Left renal pelvis (tissue), 4 donors: ENCODE data around the gene PLAU. TPM values are rescaled to one million over a fixed set of nuclear protein-coding genes. Genes with fewer than 3 reads are reported as not detected.
A peak's percentile ranks its signal among the peaks of the same experiment; 100 is the strongest.
"Not testable (repeated sequence)": the region's sequence is repeated elsewhere in the genome, so short reads cannot be mapped to it uniquely, and the experiment has no call there.

ENCODE experiments used
- DNase-seq, 4 donors: peaks; one replicate each; pipeline ENCODE4 v3.0.0-alpha.2; 2013; ENCODE audit warnings: low read depth in 4 of 4, low spot score in 3 of 4
- polyA plus RNA-seq, 4 donors: library from polyadenylated mRNA; unstranded; fragments of 120-200 nt; gene quantifications; one replicate each; pipeline ENCODE4 v1.2.1, GENCODE V29; 2013; ENCODE audit not compliant: insufficient read length in 4 of 4

PLAU gene
- polyA plus RNA-seq, 4 donors, result 10.7 to 29.5 (median 21.5) TPM

DNA sequence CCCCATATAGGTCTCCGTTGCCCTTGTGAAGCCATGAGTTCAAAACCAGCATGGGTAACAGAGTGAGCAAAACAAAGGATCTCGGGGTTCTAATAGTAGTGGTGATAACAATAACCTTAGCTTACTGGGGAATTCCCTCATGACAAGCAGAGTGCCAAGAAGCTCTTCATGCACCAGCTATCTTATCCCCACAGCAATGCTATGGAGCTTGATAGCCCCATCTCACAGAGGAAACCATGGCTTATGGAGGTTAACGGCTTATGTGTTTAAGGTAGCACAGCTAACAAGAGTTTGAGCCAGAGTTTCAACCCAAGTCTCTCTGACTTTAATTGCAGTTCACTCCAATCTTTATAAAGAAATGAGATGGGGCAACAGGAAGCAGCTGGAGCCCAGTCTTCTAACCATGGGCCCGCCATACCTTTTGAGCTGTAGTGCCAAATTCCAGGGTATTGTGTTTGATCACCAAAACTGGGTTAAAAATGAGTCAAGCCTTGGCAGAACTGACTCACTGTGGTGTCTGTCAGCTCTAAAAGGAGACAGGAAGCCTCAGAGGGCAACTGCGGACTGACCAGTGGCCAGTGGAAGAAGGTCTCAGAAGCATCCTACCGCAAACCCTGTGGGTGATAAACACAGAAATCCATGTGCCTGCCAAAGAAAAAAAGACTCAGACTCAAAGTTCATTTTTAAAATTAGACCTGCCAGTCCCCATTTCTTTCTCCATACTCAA is 16.5 kb upstream of the PLAU start:
- no peak for DNase-seq

DNA sequence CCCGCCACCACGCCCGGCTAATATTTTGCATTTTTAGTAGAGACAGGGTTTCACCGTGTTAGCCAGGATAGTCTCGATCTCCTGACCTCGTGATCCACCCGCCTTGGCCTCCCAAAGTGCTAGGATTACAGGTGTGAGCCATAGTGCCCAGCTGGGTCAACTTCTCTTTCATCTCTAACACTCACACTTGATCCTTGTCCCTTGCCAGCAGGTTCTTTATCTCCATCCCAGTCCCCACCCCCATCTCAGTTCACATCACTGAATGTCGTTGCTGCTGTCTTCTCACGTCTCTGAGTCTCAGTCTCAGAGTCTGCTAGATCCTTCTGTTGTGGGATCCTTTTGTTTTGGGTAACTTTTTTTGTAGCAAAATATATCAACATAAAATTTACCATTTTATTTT is 15.6 kb upstream of the PLAU start:
- DNase-seq, result not testable (repeated sequence)

DNA sequence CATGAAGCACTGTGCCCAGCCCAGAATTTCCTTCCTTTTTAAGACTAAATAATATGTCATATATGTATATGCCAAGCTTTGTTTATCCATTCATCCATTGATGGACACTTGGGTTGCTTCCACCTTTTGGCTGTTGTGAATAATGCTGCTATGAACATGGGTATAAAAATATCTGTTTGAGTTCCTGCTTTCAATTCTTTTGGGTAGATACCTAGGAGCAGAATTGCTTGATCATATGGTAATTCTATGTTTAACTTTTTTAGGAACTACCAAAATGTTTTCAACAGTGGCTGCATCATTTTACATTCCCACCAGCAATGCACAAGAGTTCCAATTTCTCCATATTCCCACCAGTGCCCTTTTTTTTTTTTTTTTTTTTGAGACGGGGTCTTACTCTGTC is 13.2 kb upstream of the PLAU start:
- DNase-seq, result no peak

DNA sequence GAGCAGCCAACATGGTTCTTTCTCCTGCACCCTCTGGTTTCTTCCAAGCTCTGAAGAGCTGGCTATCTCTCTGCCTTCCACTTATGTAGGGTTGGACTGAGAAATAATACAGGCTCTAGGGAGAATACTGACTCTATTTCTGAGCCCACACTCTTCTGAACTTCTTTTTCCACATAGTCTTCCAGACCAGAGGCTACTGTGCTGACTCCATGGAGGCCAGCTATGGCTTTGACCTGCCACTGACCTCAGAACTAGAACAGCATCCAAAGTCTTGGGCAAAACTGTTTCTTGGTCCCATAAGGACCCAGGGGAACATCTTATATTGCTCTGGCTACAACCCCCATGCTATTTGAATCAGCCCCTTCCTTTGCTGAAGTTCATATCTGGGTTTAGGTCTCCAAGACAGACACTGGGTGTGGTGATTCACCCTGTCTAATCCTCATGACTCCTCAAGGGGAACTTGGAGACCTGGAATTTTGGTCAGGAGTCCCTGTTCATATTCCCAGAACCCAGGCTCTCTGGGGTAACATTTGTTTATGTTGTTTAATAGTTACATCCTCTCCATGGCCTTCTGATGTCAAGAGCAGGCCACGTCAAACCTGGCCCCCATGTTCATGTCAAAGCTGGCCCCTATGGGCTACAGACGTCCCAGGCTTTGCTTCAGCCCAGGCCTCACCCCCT is 12.1 kb upstream of the PLAU start:
- DNase-seq, result no peak

DNA sequence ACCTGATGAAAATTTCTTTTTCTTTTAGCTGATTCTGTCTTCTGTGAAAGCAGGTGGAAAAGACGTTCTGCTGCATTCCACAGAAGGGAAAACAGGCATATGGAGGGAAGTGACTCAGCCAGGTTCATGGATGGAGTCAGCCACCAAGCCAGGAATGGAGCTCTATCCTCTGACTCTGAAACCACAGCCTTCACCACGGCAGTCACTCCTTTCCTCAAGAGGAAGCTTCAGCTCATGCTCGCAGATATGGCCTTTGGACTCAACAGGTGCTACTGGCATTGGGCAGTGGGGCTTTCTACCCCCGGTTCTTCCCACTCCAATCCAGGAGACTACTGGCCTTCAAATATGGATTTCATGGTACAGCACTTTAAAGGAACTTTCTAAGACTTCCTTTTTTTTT is 11.5 kb upstream of the PLAU start:
- no peak for DNase-seq

DNA sequence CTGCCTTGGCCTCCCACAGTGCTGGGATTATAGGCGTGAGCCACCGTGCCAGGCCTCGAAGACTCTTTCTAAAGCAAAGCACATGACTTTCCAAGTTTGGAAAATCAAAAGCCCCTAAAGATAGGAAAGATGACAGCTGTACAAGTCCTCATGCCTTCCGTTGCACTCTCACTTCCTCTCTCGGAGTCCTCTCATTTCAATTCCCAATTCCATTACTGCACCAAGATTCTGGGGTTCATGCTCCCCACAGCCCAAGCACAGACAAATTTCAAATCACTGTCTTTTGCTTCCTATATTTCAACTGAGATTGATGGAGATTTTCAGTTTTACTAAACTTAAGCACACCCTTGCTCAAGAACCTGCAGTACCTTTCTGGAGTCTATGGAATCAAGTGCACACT is 10.9 kb upstream of the PLAU start:
- DNase-seq, result no peak

DNA sequence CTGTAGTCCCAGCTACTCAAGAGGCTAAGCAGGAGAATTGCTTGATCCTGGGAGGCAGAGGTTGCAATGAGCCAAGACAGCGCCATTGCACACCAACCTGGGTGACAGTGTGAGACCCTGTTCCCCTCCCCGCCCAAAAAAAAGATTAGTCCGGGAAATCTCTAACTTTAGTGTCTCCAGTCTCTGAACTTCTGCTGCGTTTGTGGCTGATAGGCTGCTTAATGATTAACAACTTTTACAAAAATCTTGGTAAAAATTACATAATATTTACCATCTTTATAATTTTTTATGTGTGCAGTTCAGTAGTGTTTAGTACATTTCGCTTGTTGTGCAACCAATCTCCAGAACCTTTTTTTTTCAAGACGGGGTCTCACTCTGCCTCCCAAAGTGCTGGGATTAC is 9.7 kb upstream of the PLAU start:
- DNase-seq, result no peak

DNA sequence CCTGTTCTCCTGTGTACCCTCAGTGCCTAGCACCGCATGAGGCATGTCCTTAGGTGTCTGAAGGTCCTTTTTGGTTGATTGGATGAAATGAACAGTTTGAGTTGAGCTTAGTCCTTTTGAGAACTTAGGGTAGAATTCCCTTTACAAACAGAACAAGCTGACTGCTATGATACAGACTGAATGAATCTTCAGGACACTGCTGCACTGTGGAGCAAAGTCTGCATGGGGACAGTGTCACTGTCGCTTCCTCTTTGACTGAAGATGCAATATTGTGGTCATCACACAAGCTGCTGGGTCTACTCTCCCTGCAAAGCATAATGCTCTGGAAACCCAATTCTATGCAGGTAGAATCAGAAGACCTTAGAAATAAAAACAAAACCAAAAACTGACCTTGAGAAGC is 8.6 kb upstream of the PLAU start:
- no peak for DNase-seq

DNA sequence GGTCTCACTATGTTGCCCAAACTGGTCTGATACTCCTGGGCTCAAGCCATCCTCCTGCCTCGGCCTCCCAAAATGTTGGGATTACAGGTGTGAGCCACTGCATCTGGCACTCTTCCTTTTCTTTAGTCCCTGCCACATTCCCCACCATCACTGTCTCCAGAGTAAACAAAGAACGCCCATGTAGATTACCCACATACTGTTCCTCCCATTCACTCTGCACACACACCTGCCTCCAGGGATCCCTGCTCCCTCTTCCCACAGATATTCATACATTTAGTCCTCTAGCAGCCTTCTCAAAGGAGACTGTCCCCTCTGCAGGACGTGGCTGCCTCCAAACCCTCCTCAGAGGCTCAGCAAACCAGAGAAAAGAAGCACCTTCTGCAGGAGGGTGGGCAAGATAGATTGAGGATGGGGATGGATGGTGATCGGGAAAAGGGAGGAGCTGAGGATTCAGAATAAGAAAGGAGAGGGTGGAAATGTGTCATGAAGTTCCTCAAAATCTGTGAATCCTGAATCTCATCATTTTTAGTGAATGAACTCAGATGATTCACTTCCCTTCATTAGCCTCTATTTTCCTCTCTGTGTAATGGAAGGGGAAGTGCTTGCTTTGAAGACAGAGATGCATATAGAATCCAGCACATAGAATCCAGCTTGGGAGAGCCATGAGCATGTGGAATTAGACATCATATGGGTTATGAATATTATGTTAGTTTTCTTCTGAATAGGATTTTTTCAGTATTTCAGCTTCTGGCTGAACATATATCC is 5.5 kb upstream of the PLAU start:
- DNase-seq, result no peak

DNA sequence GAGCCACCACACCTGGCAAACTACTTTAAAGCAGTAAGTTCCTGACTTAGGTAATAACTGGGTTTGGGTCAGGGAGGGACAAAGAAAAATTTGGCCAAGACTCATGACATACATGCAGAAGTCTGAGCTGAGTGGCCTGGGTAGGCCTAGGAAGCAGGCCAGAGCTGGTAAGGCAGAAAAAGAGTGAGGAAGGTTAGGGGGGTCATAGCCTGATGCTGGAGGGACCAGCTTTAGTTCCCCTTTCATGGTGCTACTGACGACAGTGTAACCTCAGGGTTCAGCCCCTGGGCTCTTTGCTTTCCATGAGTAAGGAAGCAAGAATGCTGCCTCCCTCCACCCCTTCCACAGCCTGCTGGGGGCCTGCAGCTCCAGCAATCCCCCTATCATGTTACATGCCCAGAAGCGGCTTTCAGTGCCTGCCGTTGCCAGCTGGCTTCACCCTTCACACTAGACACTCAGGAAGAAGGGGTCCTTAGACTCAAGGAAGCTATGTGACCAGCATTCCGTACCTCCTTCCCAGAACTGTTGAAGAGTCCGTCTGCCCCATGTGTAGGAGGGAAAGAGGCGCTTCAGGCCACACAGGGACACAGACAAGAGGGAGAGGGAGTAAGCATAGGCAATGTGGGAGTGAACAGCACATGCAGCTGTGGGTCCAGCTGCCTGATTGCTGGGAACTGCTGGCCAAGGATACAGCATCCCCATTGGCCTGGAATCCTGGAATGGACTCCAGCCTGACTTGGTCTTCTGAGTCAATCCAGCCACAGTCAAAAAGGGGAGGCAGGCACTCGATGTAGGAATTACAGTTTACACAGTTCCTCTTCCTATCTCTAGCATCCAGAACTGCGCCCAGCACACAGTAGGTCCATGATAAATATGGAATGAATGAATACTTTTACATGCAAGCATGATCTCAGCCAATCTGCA is 4.1 kb upstream of the PLAU start:
- DNase-seq, result peak in 3 of 4 donors; percentile 65 to 70 (median 66)

DNA sequence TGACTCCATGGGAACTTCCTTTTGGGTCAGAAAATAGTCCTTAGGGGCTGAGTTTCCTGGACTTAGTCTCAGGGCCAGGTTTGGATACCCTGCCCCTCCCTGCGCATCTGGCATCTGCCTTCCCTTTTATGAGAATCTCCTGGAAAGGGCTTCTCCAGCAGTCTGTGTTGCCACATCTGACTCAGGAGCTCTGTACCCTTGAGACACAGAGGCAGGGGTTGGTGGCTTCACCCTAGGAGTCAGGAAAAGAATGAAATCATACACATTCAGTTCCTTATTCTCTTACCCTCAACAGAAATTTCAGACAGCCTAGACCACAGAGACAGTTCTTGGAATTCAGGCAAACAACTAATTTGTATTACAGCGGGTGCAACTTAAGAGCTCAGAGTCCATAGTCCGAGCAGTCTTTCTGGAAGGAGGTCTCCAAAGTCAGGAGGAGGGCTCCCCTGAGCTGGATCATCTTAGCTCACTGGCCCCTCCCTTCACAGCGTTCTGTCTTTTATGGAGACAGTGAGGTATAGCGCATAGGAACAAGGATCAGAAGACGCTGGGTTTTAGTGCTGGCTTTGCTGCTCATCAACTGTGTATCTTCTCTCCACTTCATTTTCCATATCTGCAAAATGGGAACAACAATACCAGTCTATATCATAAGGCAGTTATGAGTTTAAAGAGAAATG is 3.0 kb upstream of the PLAU start:
- no peak for DNase-seq

DNA sequence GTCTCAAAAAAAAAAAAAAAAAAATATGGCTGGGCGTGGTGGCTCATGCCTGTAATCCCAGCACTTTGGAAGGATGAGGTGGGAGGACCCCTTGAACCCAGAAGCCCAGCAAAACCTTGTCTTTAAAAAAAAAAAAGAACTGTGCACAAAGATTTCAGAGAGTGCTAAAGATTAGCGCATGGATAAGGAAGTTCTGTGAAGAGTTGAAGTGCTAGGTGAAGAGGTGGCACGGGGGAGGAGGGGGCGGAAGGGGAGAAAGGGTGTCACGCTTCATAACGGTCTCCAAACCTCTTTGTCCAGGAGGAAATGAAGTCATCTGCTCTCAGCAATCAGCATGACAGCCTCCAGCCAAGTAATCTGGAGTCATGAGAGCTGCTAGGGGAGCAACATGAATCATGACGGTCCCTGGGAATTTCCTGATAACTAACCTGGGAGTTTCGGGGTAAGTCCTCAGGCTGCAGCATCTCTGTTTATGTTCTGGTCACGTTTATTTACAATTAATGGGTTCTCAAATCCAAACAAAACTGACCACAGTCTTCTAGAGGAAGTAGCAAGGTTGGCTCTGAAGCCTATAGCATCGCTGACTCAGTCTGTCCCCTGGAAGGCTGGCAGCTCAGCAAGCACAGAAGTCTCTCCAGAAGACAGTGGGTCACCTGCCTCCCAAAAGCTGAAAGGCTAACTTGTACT is 1.9 kb upstream of the PLAU start:
- no peak for DNase-seq

DNA sequence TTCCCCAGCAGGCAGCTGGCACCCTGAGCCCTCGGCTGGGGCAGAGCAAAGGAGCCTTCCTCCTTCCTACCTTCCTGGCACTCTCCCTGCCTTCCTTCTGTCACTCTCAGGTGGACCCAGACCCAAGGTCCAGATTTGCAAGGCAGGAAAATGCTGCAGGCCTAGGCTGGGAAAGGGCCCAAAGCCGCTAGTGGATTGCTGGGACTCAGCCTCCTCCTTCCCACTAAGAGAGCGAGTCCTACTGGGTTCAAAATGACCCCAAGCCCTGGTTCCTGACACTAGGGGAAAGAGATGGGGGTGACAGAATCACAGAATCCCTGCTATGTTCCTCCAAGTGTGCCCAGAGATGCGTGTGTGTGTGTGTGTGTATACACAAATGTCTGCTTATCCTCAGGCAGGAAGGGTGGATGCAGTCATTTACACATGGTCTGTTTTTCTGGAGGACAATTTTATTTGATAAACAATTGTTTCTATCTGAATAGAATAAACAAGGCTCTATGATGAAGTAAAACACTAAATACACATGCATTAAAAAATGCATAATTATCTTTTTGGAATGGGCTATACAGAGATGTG is 1.3 kb upstream of the PLAU start:
- DNase-seq, result no peak

DNA sequence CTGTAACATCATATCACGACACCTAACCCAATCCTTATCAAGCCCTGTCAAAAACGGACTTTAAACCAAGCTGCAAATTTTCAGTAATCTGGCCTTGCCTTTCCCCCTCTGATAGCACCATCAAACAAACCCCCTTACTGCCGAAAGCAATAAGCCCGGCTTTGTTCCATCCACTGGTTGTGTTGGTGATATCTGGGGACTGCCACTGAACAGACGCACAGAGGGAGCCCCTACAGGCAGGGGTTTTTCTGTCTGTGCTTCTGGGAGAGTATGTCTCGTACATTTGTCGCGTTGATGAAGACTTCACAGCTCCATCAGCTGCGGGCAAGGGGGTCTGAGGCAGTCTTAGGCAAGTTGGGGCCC is 550 bp upstream of the PLAU start:
- no peak for DNase-seq

DNA sequence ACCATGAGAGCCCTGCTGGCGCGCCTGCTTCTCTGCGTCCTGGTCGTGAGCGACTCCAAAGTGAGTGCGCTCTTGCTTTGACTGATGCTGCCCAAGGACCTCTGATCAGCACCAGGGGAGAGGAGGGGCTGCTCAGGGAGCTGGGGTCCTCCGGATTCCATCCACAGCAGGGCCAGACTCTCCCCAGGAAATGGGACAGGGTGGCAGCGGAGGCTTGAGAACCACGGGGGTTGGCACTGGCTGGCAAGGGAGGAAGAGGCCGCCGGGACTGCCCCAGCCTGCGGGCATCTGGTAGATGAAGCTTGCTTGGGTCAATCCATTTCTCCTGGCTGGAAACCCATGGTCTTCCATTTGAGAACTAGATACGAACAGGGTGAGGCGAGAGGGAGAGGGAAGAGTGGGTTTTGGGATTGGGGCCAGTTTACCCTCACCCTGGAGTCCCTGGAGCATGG is 647 bp downstream of the PLAU start:
- DNase-seq, result no peak

DNA sequence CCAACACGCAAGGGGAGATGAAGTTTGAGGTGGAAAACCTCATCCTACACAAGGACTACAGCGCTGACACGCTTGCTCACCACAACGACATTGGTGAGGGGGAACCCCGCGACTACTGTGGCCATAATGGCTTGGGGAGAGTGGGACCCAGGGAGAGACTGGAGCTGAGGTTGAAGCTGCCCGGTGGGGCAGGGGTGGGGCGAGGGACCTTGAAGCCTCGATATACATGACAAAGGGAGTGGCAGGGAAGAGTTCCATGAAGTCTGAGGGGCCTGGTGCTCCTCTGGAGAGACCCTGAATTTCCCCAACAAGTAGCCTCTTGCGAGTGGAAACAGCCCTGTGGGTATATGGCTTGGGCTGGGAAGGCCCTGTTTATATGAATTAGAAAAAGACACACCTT is 3.1 kb downstream of the PLAU start:
- DNase-seq, result no peak

DNA sequence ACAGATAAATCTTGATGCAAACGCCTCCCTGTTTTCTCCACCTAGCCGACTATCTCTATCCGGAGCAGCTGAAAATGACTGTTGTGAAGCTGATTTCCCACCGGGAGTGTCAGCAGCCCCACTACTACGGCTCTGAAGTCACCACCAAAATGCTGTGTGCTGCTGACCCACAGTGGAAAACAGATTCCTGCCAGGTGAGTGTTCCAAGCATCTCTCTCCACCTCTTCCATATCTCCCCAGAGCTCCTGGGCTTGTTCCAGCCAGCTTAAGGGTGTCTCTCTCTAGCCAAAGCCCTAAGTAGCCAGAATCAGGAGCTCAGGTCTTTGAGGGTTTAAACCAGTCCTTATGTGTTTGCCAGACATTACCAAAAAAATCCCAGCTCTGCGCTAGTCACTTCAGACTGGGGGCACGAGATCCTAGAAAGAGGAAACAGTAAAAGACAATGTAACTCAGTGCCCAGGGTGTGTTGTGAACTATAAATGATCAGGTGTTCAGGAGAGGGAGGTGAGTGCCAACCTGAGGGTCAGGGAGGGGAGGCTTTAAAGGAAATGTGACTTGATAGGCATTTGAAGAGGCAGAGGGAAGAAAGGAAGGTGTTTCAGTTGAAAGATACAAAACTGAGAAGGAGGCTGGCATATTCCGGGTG is 4.4 kb downstream of the PLAU start:
- DNase-seq, result no peak

DNA sequence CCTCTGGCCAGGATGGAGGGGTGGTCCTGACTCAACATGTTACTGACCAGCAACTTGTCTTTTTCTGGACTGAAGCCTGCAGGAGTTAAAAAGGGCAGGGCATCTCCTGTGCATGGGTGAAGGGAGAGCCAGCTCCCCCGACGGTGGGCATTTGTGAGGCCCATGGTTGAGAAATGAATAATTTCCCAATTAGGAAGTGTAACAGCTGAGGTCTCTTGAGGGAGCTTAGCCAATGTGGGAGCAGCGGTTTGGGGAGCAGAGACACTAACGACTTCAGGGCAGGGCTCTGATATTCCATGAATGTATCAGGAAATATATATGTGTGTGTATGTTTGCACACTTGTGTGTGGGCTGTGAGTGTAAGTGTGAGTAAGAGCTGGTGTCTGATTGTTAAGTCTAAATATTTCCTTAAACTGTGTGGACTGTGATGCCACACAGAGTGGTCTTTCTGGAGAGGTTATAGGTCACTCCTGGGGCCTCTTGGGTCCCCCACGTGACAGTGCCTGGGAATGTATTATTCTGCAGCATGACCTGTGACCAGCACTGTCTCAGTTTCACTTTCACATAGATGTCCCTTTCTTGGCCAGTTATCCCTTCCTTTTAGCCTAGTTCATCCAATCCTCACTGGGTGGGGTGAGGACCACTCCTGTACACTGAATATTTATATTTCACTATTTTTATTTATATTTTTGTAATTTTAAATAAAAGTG is 6.0 kb downstream of the PLAU start:
- no peak for DNase-seq
